ENCODE data around the gene RASA4B. TPM values are rescaled to one million over a fixed set of nuclear protein-coding genes. Genes with fewer than 3 reads are reported as not detected.

Gene RASA4B
- total and polyA plus RNA-seq, 2 experiments from 2014 or later, result 0.99 to 1.5 TPM

DNA sequence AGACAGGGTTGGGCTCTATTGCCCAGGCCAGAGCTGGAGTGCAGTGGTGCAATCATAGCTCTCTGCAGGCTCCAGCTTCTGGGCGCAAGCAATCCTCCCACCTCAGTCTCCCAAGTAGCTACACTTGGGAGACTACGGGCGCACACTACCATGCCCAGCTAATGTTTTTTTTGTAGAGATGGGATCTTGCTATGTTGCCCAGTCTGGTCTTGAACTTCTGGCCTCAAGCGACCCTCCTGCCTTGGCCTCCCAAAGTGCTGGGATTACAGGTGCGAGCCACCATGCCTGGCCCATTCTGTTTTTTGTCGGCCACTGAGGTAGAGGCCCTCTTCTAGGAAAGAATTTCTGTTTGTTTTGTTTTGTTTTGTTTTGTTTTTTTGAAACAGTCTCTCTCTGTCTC is 65.1 kb downstream of the RASA4B start:
- Histone ChIP-seq H3K9me2 (ENCODE audit: insufficient read depth) (no peaks in the 10 kb centered on the region), H2AFZ (no peak overlapping the region), H3K27ac (ENCODE audit: low read depth) (no peak overlapping the region), H3K27me3 (ENCODE audit: insufficient read depth) (no peaks in the 10 kb centered on the region), H3K79me2 (replicated peaks; ENCODE audit: insufficient read depth) (no peaks in the 10 kb centered on the region), H4K20me1 (replicated peaks; ENCODE audit: insufficient read depth) (no peaks in the 10 kb centered on the region; the same call in 1 of the 2 replicates), H3K36me3 (ENCODE audit: insufficient read depth) (peaks cover 7% of the 10 kb centered on the region; the same call in 1 of the 2 replicates), H3K4me2 (no peak overlapping the region), H3F3A (replicated peaks; ENCODE audit: low read depth) (0 out of 2 replicates have a peak, but pooled peaks cover 3% of the 10 kb centered on the region), H3K4me1 (ENCODE audit: insufficient read depth) (no peaks in the 10 kb centered on the region), H3K4me3 (no peak overlapping the region)
- Mint-ChIP-seq H3K27me3 (ENCODE audit: insufficient read depth, low read depth, poor library complexity) (peaks cover 6% of the 10 kb centered on the region), H3K27ac (no peak overlapping the region), H3K4me1 (peaks cover 4% of the 10 kb centered on the region; the same call in 1 of the 3 replicates), H3K9me3 (no peaks in the 10 kb centered on the region), H3K36me3 (ENCODE audit: low read depth) (peaks cover 10% of the 10 kb centered on the region; the same call in 2 of the 3 replicates), H3K4me3 (no peak overlapping the region)
- ATAC-seq, result no peak
- TF ChIP-seq, protein P1, sequence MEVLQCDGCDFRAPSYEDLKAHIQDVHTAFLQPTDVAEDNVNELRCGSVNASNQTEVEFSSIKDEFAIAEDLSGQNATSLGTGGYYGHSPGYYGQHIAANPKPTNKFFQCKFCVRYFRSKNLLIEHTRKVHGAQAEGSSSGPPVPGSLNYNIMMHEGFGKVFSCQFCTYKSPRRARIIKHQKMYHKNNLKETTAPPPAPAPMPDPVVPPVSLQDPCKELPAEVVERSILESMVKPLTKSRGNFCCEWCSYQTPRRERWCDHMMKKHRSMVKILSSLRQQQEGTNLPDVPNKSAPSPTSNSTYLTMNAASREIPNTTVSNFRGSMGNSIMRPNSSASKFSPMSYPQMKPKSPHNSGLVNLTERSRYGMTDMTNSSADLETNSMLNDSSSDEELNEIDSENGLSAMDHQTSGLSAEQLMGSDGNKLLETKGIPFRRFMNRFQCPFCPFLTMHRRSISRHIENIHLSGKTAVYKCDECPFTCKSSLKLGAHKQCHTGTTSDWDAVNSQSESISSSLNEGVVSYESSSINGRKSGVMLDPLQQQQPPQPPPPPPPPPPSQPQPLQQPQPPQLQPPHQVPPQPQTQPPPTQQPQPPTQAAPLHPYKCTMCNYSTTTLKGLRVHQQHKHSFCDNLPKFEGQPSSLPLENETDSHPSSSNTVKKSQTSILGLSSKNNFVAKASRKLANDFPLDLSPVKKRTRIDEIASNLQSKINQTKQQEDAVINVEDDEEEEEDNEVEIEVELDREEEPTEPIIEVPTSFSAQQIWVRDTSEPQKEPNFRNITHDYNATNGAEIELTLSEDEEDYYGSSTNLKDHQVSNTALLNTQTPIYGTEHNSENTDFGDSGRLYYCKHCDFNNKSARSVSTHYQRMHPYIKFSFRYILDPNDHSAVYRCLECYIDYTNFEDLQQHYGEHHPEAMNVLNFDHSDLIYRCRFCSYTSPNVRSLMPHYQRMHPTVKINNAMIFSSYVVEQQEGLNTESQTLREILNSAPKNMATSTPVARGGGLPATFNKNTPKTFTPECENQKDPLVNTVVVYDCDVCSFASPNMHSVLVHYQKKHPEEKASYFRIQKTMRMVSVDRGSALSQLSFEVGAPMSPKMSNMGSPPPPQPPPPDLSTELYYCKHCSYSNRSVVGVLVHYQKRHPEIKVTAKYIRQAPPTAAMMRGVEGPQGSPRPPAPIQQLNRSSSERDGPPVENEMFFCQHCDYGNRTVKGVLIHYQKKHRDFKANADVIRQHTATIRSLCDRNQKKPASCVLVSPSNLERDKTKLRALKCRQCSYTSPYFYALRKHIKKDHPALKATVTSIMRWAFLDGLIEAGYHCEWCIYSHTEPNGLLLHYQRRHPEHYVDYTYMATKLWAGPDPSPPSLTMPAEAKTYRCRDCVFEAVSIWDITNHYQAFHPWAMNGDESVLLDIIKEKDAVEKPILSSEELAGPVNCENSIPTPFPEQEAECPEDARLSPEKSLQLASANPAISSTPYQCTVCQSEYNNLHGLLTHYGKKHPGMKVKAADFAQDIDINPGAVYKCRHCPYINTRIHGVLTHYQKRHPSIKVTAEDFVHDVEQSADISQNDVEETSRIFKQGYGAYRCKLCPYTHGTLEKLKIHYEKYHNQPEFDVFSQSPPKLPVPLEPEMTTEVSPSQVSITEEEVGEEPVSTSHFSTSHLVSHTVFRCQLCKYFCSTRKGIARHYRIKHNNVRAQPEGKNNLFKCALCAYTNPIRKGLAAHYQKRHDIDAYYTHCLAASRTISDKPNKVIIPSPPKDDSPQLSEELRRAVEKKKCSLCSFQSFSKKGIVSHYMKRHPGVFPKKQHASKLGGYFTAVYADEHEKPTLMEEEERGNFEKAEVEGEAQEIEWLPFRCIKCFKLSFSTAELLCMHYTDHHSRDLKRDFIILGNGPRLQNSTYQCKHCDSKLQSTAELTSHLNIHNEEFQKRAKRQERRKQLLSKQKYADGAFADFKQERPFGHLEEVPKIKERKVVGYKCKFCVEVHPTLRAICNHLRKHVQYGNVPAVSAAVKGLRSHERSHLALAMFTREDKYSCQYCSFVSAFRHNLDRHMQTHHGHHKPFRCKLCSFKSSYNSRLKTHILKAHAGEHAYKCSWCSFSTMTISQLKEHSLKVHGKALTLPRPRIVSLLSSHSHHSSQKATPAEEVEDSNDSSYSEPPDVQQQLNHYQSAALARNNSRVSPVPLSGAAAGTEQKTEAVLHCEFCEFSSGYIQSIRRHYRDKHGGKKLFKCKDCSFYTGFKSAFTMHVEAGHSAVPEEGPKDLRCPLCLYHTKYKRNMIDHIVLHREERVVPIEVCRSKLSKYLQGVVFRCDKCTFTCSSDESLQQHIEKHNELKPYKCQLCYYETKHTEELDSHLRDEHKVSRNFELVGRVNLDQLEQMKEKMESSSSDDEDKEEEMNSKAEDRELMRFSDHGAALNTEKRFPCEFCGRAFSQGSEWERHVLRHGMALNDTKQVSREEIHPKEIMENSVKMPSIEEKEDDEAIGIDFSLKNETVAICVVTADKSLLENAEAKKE (CRISPR knock-in tag; IDR thresholded peaks at IDR 0.05), result no peak
- TF ChIP-seq JUNB (IDR thresholded peaks at IDR 0.05; ENCODE audit: unreplicated experiment) (no peak), ZNF331 (CRISPR knock-in tag; IDR thresholded peaks at IDR 0.05; ENCODE audit: low read depth) (no peak), EZH2 (IDR thresholded peaks at IDR 0.05; ENCODE audit: low read depth, unreplicated experiment) (no peak), ZNF114 (CRISPR knock-in tag; IDR thresholded peaks at IDR 0.05) (no peak), NANOG (IDR thresholded peaks at IDR 0.05; ENCODE audit: borderline replicate concordance) (no peak), CREB1 (CRISPR knock-in tag; IDR thresholded peaks at IDR 0.05; ENCODE audit: low read depth) (no peak), POLR2AphosphoS5 (IDR thresholded peaks at IDR 0.05; ENCODE audit: low read depth) (no peak), EZH2phosphoT487 (IDR thresholded peaks at IDR 0.05; ENCODE audit: unreplicated experiment) (no peak), STAT1 (IDR thresholded peaks at IDR 0.05; ENCODE audit: unreplicated experiment) (no peak)
- TF ChIP-seq, protein P2, sequence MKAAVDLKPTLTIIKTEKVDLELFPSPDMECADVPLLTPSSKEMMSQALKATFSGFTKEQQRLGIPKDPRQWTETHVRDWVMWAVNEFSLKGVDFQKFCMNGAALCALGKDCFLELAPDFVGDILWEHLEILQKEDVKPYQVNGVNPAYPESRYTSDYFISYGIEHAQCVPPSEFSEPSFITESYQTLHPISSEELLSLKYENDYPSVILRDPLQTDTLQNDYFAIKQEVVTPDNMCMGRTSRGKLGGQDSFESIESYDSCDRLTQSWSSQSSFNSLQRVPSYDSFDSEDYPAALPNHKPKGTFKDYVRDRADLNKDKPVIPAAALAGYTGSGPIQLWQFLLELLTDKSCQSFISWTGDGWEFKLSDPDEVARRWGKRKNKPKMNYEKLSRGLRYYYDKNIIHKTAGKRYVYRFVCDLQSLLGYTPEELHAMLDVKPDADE (IDR thresholded peaks at IDR 0.05), result no peak
- TF ChIP-seq, protein P3, sequence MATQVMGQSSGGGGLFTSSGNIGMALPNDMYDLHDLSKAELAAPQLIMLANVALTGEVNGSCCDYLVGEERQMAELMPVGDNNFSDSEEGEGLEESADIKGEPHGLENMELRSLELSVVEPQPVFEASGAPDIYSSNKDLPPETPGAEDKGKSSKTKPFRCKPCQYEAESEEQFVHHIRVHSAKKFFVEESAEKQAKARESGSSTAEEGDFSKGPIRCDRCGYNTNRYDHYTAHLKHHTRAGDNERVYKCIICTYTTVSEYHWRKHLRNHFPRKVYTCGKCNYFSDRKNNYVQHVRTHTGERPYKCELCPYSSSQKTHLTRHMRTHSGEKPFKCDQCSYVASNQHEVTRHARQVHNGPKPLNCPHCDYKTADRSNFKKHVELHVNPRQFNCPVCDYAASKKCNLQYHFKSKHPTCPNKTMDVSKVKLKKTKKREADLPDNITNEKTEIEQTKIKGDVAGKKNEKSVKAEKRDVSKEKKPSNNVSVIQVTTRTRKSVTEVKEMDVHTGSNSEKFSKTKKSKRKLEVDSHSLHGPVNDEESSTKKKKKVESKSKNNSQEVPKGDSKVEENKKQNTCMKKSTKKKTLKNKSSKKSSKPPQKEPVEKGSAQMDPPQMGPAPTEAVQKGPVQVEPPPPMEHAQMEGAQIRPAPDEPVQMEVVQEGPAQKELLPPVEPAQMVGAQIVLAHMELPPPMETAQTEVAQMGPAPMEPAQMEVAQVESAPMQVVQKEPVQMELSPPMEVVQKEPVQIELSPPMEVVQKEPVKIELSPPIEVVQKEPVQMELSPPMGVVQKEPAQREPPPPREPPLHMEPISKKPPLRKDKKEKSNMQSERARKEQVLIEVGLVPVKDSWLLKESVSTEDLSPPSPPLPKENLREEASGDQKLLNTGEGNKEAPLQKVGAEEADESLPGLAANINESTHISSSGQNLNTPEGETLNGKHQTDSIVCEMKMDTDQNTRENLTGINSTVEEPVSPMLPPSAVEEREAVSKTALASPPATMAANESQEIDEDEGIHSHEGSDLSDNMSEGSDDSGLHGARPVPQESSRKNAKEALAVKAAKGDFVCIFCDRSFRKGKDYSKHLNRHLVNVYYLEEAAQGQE (IDR thresholded peaks at IDR 0.05; ENCODE audit: unreplicated experiment), result no peak
- TF ChIP-seq, protein P4, sequence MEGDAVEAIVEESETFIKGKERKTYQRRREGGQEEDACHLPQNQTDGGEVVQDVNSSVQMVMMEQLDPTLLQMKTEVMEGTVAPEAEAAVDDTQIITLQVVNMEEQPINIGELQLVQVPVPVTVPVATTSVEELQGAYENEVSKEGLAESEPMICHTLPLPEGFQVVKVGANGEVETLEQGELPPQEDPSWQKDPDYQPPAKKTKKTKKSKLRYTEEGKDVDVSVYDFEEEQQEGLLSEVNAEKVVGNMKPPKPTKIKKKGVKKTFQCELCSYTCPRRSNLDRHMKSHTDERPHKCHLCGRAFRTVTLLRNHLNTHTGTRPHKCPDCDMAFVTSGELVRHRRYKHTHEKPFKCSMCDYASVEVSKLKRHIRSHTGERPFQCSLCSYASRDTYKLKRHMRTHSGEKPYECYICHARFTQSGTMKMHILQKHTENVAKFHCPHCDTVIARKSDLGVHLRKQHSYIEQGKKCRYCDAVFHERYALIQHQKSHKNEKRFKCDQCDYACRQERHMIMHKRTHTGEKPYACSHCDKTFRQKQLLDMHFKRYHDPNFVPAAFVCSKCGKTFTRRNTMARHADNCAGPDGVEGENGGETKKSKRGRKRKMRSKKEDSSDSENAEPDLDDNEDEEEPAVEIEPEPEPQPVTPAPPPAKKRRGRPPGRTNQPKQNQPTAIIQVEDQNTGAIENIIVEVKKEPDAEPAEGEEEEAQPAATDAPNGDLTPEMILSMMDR (conservative IDR thresholded peaks at IDR 0.05; ENCODE audit: low read depth in 2 of 2), result no peak
- DNase-seq (ENCODE audit: low spot score), result no peak
